H9 (cell line): ENCODE data around the gene SIGLEC7. TPM values are rescaled to one million over a fixed set of nuclear protein-coding genes. Genes with fewer than 3 reads are reported as not detected.

ENCODE experiments used
- DNase-seq: peaks from one replicate; pipeline ENCODE4 v3.0.0-alpha.2; 2017
- H2AFZ ChIP-seq: one replicate; pipeline ENCODE4 v1.6.1; 2013; ENCODE audit warnings: mild to moderate bottlenecking, low read length, control low read depth, moderate library complexity
- H2AK5ac ChIP-seq: 2 replicates; pipeline ENCODE4 v1.6.1; 2013; ENCODE audit warnings: low read length, control low read depth, mixed read lengths; ENCODE audit not compliant: insufficient read length
- H2BK120ac ChIP-seq: one replicate; pipeline ENCODE4 v1.6.1; 2013; ENCODE audit warnings: low read depth, mild to moderate bottlenecking, low read length, control low read depth, inconsistent platforms; ENCODE audit not compliant: poor library complexity, severe bottlenecking
- H2BK12ac ChIP-seq: 2 replicates; pipeline ENCODE4 v1.6.1; 2013; ENCODE audit warnings: low read length, control low read depth, mixed read lengths, low read depth; ENCODE audit not compliant: insufficient read length
- H2BK15ac ChIP-seq: 2 replicates; pipeline ENCODE4 v1.6.1; 2013; ENCODE audit warnings: low read depth, low read length, control low read depth
- H2BK20ac ChIP-seq: one replicate; pipeline ENCODE4 v1.6.1; 2013; ENCODE audit warnings: low read depth, mild to moderate bottlenecking, low read length, control low read depth, inconsistent platforms; ENCODE audit not compliant: poor library complexity, severe bottlenecking
- H2BK5ac ChIP-seq: 2 replicates; pipeline ENCODE4 v1.6.1; 2013; ENCODE audit warnings: low read length, control low read depth, mixed read lengths; ENCODE audit not compliant: insufficient read length
- H3K14ac ChIP-seq: 2 replicates; pipeline ENCODE4 v1.6.1; 2013; ENCODE audit warnings: low read length, control low read depth; ENCODE audit not compliant: insufficient read depth
- H3K18ac ChIP-seq: 2 replicates; pipeline ENCODE4 v1.6.1; 2013; ENCODE audit warnings: low read depth, mild to moderate bottlenecking, mixed read lengths, low read length, control low read depth; ENCODE audit not compliant: insufficient read length
- H3K23ac ChIP-seq: 2 replicates; pipeline ENCODE4 v1.6.1; 2013; ENCODE audit warnings: low read length, control low read depth, mixed read lengths, low read depth; ENCODE audit not compliant: insufficient read length
- H3K23me2 ChIP-seq: 2 replicates; pipeline ENCODE4 v1.6.1; 2013; ENCODE audit warnings: low read depth, mild to moderate bottlenecking, mixed read lengths, low read length, control low read depth; ENCODE audit not compliant: insufficient read length, poor library complexity, severe bottlenecking
- H3K27ac ChIP-seq: 2 replicates; pipeline ENCODE4 v1.5.1; 2013; ENCODE audit warnings: low read length, control low read depth, mixed read lengths, low read depth; ENCODE audit not compliant: insufficient read length
- H3K27me3 ChIP-seq: 2 replicates; pipeline ENCODE4 v1.6.1; 2013; ENCODE audit warnings: low read length, control low read depth, inconsistent platforms; ENCODE audit not compliant: insufficient read depth
- H3K4ac ChIP-seq: 2 replicates; pipeline ENCODE4 v1.6.1; 2013; ENCODE audit warnings: low read depth, mild to moderate bottlenecking, control low read depth, inconsistent platforms, low read length, moderate library complexity
- H3K4me1 ChIP-seq: 2 replicates; pipeline ENCODE4 v1.6.1; 2013; ENCODE audit warnings: low read length, control low read depth, inconsistent platforms; ENCODE audit not compliant: insufficient read depth
- H3K4me2 ChIP-seq: 2 replicates; pipeline ENCODE4 v1.6.1; 2013; ENCODE audit warnings: low read length, control low read depth, mixed read lengths; ENCODE audit not compliant: insufficient read length, insufficient read depth
- H3K56ac ChIP-seq: 2 replicates; pipeline ENCODE4 v1.6.1; 2013; ENCODE audit warnings: low read depth, mild to moderate bottlenecking, mixed read lengths, low read length, control low read depth; ENCODE audit not compliant: insufficient read length
- H3K79me1 ChIP-seq: 2 replicates; pipeline ENCODE4 v1.6.1; 2013; ENCODE audit warnings: low read depth, mild to moderate bottlenecking, moderate library complexity, low read length, control low read depth, inconsistent platforms; ENCODE audit not compliant: insufficient read depth, poor library complexity, severe bottlenecking
- H3K79me2 ChIP-seq: 2 replicates; pipeline ENCODE4 v1.6.1; 2013; ENCODE audit warnings: low read length, control low read depth, inconsistent platforms; ENCODE audit not compliant: insufficient read depth
- H3K9ac ChIP-seq: 2 replicates; pipeline ENCODE4 v1.6.1; 2013; ENCODE audit warnings: low read length, control low read depth, mixed read lengths; ENCODE audit not compliant: insufficient read length; ENCODE audit errors: extremely low read depth
- H3K9me3 ChIP-seq: one replicate; pipeline ENCODE4 v1.6.1; 2013; ENCODE audit warnings: low read depth, low read length, inconsistent platforms; ENCODE audit not compliant: control insufficient read depth
- H3T11ph ChIP-seq: one replicate; pipeline ENCODE4 v1.6.1; 2013; ENCODE audit warnings: mild to moderate bottlenecking, low read length, control low read depth, inconsistent platforms
- H4K20me1 ChIP-seq: one replicate; pipeline ENCODE4 v1.6.1; 2013; ENCODE audit not compliant: control insufficient read depth, insufficient read length, insufficient read depth
- H4K5ac ChIP-seq: 2 replicates; pipeline ENCODE4 v1.6.1; 2013; ENCODE audit warnings: low read depth, mild to moderate bottlenecking, mixed read lengths, low read length, control low read depth; ENCODE audit not compliant: insufficient read length
- H4K8ac ChIP-seq: replicated peaks from 2 replicates; pipeline ENCODE4 v1.6.1; 2013; ENCODE audit warnings: low read length, control low read depth, mixed read lengths, low read depth; ENCODE audit not compliant: insufficient read length
- H4K91ac ChIP-seq: 2 replicates; pipeline ENCODE4 v1.6.1; 2013; ENCODE audit warnings: low read depth, mild to moderate bottlenecking, moderate library complexity, mixed read lengths, low read length, control low read depth; ENCODE audit not compliant: insufficient read length
- H3K27ac Mint-ChIP-seq, 3 experiments: 2 replicates in 2 of 3; 3 replicates in 1 of 3; pipeline ENCODE4 v1.8.0; 2020 to 2021; ENCODE audit warnings: mixed read lengths in 3 of 3, mild to moderate bottlenecking in 1 of 3, moderate library complexity in 1 of 3
- H3K27me3 Mint-ChIP-seq: 2 replicates; pipeline ENCODE4 v1.8.0; 2021; ENCODE audit warnings: low read depth, mild to moderate bottlenecking, moderate library complexity, mixed read lengths
- H3K36me3 Mint-ChIP-seq, 3 experiments: 2 replicates in 2 of 3; 3 replicates in 1 of 3; pipeline ENCODE4 v1.8.0; 2020 to 2021; ENCODE audit warnings: low read depth in 3 of 3, mixed read lengths in 3 of 3; ENCODE audit not compliant: insufficient read depth in 1 of 3
- H3K4me1 Mint-ChIP-seq, 2 experiments: 2 replicates each; pipeline ENCODE4 v1.8.0; 2020; ENCODE audit warnings: mixed read lengths in 2 of 2
- H3K4me3 Mint-ChIP-seq, 2 experiments: 2 replicates in 1 of 2; 3 replicates in 1 of 2; pipeline ENCODE4 v1.8.0; 2020 to 2021; ENCODE audit warnings: mild to moderate bottlenecking in 2 of 2, mixed read lengths in 2 of 2, moderate library complexity in 1 of 2
- H3K9me3 Mint-ChIP-seq, 2 experiments: 2 replicates in 1 of 2; 3 replicates in 1 of 2; pipeline ENCODE4 v1.8.0; 2020; ENCODE audit warnings: mild to moderate bottlenecking in 2 of 2, mixed read lengths in 2 of 2, moderate library complexity in 1 of 2
- CTCF ChIP-seq: fragments of 200-600 bp; sonication (generic); conservative IDR thresholded peaks from 3 replicates; pipeline ENCODE4 v1.8.0; 2021; ENCODE audit warnings: antibody characterized with exemption, mild to moderate bottlenecking
- WGBS: extraction: QIAGEN DNeasy Blood & Tissue Kit; methylation state at CpG from one replicate; pipeline ENCODE4 v1.1.7; 2013; ENCODE audit warnings: missing lambda C conversion rate, low lambda C conversion rate, mixed read lengths; ENCODE audit not compliant: insufficient read length; ENCODE audit errors: extremely low coverage; 5-methylcytosine and 5-hydroxymethylcytosine counted together
- total RNA-seq: library from RNA; stranded (reverse); gene quantifications from 2 replicates; pipeline ENCODE4 v1.2.1, GENCODE V29; 2021

Gene SIGLEC7
- total RNA-seq, 1 experiment from 2014 or later: not detected

GRCh38 chr19:51138549-51138979 lies 3.5 kb upstream of the SIGLEC7 start:
- H3K56ac ChIP-seq: no peak overlapping the region
- H3K79me2 ChIP-seq: no peaks in the 10 kb centered on the region
- no peak overlapping the region for H3K9ac ChIP-seq
- no peaks in the 10 kb centered on the region for H3K9me3 ChIP-seq
- H3K4me2 ChIP-seq: no peak overlapping the region
- no peak overlapping the region for H3K4ac ChIP-seq
- no peak overlapping the region for H3K4me3 Mint-ChIP-seq
- no peak overlapping the region for H2BK20ac ChIP-seq
- H3K4me1 ChIP-seq: no peaks in the 10 kb centered on the region; the same call in 1 of the 2 replicates
- H2BK5ac ChIP-seq: no peak overlapping the region
- peaks cover 0 to 1% (median 0%) of the 10 kb centered on the region in 3 experiments; a peak in 1 of 7 replicates for H3K36me3 Mint-ChIP-seq
- no peak overlapping the region for H2BK120ac ChIP-seq
- H3K23me2 ChIP-seq: peaks cover 3% of the 10 kb centered on the region
- H3K23ac ChIP-seq: no peak overlapping the region
- no peak overlapping the region for H2AK5ac ChIP-seq
- H3K27ac Mint-ChIP-seq: no peak overlapping the region
- H4K91ac ChIP-seq: no peak overlapping the region
- DNase-seq: no peak
- no peak overlapping the region for H4K5ac ChIP-seq
- WGBS: no CpG with 5 or more reads among the region's 6 CpGs
- no peak overlapping the region for H4K8ac ChIP-seq
- no peaks in the 10 kb centered on the region; the same call in 1 of the 2 replicates for H3K27me3 ChIP-seq
- H3K14ac ChIP-seq: no peak overlapping the region
- no peak overlapping the region for H2BK15ac ChIP-seq
- H3K27me3 Mint-ChIP-seq: peaks cover 19% of the 10 kb centered on the region
- H3K27ac ChIP-seq: no peak overlapping the region
- no peak overlapping the region for H2BK12ac ChIP-seq
- no peaks in the 10 kb centered on the region for H4K20me1 ChIP-seq
- H3K18ac ChIP-seq: no peak overlapping the region
- H3K79me1 ChIP-seq: no peaks in the 10 kb centered on the region
- no peak overlapping the region for H2AFZ ChIP-seq
- peaks cover 25 to 32% of the 10 kb centered on the region in 2 experiments for H3K4me1 Mint-ChIP-seq
- no peak overlapping the region for H3T11ph ChIP-seq
- TF ChIP-seq CTCF: no peak
- no peaks in the 10 kb centered on the region for H3K9me3 Mint-ChIP-seq
